ENCODE results near the gene PLA2G4D.

The PLA2G4D gene

DNA sequence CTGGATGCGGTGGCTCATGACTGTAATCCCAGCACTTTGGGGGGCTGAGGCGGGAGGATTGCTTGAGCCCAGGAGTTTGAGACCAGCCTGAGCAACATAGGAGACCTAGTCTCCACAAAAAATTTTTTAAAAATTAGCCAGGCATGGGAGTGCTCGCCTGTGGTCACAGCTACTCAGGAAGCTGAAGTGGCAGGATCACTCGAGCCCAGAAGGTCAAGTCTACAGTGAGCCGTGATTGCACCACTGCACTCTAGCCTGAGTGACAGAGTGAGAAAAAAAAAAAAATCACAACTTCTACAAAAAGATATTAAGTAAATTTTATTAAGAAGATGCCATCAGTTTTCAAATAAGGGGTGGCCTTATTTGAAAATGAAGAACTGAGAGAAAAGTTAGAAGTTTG lies 11.9 kb upstream of the PLA2G4D start:
- no peaks in the 10 kb centered on the region for H3K9me3 ChIP-seq (ENCODE audit: control insufficient read depth, insufficient read depth, low read length)
- H3K27me3 ChIP-seq (ENCODE audit: control insufficient read depth, low read length): 0 out of 2 replicates have a peak, but pooled peaks cover 2% of the 10 kb centered on the region
- H3K36me3 ChIP-seq (ENCODE audit: control insufficient read depth, low read length): no peaks in the 10 kb centered on the region
- no peaks in the 10 kb centered on the region for H3K9me2 ChIP-seq (replicated peaks; ENCODE audit: control insufficient read depth, low read length)
- H3K27ac ChIP-seq (ENCODE audit: low read depth, low read length): no peak overlapping the region
- no peaks in the 10 kb centered on the region for H3K79me2 ChIP-seq (ENCODE audit: control insufficient read depth, low read length)
- TF ChIP-seq EZH2phosphoT487 (IDR thresholded peaks at IDR 0.05; ENCODE audit: borderline replicate concordance, low read length): no peak
- TF ChIP-seq, protein P1, sequence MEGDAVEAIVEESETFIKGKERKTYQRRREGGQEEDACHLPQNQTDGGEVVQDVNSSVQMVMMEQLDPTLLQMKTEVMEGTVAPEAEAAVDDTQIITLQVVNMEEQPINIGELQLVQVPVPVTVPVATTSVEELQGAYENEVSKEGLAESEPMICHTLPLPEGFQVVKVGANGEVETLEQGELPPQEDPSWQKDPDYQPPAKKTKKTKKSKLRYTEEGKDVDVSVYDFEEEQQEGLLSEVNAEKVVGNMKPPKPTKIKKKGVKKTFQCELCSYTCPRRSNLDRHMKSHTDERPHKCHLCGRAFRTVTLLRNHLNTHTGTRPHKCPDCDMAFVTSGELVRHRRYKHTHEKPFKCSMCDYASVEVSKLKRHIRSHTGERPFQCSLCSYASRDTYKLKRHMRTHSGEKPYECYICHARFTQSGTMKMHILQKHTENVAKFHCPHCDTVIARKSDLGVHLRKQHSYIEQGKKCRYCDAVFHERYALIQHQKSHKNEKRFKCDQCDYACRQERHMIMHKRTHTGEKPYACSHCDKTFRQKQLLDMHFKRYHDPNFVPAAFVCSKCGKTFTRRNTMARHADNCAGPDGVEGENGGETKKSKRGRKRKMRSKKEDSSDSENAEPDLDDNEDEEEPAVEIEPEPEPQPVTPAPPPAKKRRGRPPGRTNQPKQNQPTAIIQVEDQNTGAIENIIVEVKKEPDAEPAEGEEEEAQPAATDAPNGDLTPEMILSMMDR (IDR thresholded peaks at IDR 0.05; ENCODE audit: low read depth, low read length, poor library complexity, severe bottlenecking): no peak
- H4K20me1 ChIP-seq (ENCODE audit: control insufficient read depth, insufficient read depth, low read depth, low read length): no peaks in the 10 kb centered on the region
- no peak overlapping the region for H3K4me3 ChIP-seq (ENCODE audit: low read length)
- peaks cover 28% of the 10 kb centered on the region for H3K4me1 ChIP-seq (ENCODE audit: control insufficient read depth, low read length)
- no peak overlapping the region for H3K4me2 ChIP-seq (ENCODE audit: low read length)
- H3F3A ChIP-seq (ENCODE audit: control insufficient read depth, insufficient read depth): no peaks in the 10 kb centered on the region

DNA sequence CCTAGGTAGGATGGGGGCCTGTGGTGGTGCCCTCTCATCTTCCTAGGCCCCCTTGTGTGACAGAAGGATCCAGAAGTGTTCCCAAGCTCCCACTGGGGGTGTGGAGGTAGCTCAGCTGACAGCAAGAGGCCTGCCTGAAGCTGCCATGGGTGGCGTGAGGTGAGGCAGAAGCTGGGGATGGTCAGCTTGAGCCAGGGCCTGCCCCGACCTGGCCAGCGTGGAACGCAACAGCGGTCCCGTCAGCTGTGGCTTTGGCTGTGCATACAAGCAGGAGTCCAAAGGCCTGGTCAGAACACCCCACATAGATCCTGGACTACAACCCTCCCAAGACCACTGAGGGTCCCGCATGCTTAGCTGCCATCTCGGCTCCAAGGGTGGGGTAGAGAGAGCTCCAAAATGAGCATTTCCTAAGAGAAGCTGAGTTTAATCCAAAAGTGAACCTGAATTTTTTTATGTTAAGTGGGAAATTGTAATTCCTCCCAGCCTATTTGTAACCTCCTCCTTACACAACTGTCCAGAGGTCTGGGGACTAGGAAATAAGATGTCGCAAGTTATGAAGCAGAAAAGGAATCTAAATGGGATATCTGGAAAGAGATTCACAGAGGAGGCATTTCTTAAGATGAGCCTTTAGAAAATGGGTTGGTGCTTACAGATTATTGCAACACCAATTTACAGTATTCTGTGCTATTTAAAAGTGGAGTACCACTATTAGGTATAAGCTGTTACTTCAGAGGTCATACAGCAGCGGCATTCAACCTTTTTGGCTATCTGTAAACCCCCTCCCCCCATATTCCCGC lies 9.9 kb upstream of the PLA2G4D start:
- 0 out of 2 replicates have a peak, but pooled peaks cover 2% of the 10 kb centered on the region for H3K27me3 ChIP-seq (ENCODE audit: control insufficient read depth, low read length)
- H3K9me3 ChIP-seq (ENCODE audit: control insufficient read depth, insufficient read depth, low read length): no peaks in the 10 kb centered on the region
- no peaks in the 10 kb centered on the region for H3K36me3 ChIP-seq (ENCODE audit: control insufficient read depth, low read length)
- no peaks in the 10 kb centered on the region for H3K79me2 ChIP-seq (ENCODE audit: control insufficient read depth, low read length)
- H3K9me2 ChIP-seq (replicated peaks; ENCODE audit: control insufficient read depth, low read length): no peaks in the 10 kb centered on the region
- no peak for TF ChIP-seq EZH2phosphoT487 (IDR thresholded peaks at IDR 0.05; ENCODE audit: borderline replicate concordance, low read length)
- H3K4me3 ChIP-seq (ENCODE audit: low read length): no peak overlapping the region
- H3K27ac ChIP-seq (ENCODE audit: low read depth, low read length): no peak overlapping the region
- H4K20me1 ChIP-seq (ENCODE audit: control insufficient read depth, insufficient read depth, low read depth, low read length): no peaks in the 10 kb centered on the region
- peaks cover 27% of the 10 kb centered on the region for H3K4me1 ChIP-seq (ENCODE audit: control insufficient read depth, low read length)
- no peak overlapping the region for H3K4me2 ChIP-seq (ENCODE audit: low read length)
- no peaks in the 10 kb centered on the region for H3F3A ChIP-seq (ENCODE audit: control insufficient read depth, insufficient read depth)

DNA sequence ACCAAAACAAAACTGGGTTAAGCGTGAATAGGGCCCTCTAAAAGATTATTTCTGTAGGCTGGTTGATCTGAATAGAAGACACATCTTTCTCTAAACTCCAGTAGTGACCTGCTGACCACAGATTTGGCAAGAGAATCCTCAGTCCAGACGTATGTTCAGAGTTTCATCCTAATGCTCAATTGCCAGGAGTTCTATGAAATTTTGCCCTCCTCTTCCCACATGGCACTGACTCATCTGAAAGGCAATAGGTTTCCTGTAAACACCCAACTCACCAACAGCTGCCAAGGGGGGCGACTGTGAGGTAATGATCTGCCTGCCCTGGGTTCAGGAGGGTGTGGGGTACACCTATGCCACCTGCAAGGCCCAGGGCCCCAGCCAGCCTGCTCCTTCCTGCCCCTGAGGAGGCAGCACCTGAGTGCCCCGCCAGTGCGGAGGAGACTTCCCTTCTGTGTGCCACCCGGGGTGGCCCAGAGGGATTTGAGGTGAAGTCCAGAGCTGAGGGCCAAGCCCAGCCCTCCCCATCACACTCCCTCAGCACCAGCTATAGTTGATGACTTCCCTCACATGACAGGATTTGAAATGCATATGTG lies 8.4 kb upstream of the PLA2G4D start:
- no peaks in the 10 kb centered on the region for H3K36me3 ChIP-seq (ENCODE audit: control insufficient read depth, low read length)
- H3K4me2 ChIP-seq (ENCODE audit: low read length): no peak overlapping the region
- no peaks in the 10 kb centered on the region for H3K79me2 ChIP-seq (ENCODE audit: control insufficient read depth, low read length)
- H3K4me3 ChIP-seq (ENCODE audit: low read length): no peak overlapping the region
- no peaks in the 10 kb centered on the region for H3F3A ChIP-seq (ENCODE audit: control insufficient read depth, insufficient read depth)
- no peaks in the 10 kb centered on the region for H4K20me1 ChIP-seq (ENCODE audit: control insufficient read depth, insufficient read depth, low read depth, low read length)
- peaks cover 2% of the 10 kb centered on the region for H3K27me3 ChIP-seq (ENCODE audit: control insufficient read depth, low read length)
- no peaks in the 10 kb centered on the region for H3K9me3 ChIP-seq (ENCODE audit: control insufficient read depth, insufficient read depth, low read length)
- peaks cover 11% of the 10 kb centered on the region for H3K4me1 ChIP-seq (ENCODE audit: control insufficient read depth, low read length)
- TF ChIP-seq, protein P1 (IDR thresholded peaks at IDR 0.05; ENCODE audit: low read depth, low read length, poor library complexity, severe bottlenecking): no peak
- TF ChIP-seq EZH2phosphoT487 (IDR thresholded peaks at IDR 0.05; ENCODE audit: borderline replicate concordance, low read length): no peak
- H3K27ac ChIP-seq (ENCODE audit: low read depth, low read length): no peak overlapping the region
- H3K9me2 ChIP-seq (replicated peaks; ENCODE audit: control insufficient read depth, low read length): no peaks in the 10 kb centered on the region

DNA sequence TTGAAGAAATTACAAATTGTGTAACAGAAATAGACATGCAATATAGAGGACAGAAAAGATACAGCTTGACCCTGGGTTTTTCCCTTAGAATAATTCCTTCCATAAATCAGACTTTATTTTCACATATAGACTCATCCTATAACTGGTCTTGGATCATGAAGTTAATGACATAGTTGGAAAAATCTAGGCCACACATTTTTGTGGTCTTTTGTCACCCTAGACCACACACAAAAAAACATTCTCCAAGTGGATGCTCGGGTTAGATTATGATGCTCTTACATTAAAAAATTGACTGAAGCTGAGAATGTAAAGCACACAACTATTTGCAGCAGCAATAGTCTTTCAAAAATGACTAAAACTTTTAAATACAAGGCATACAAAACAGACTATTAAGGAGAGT lies 7.5 kb upstream of the PLA2G4D start:
- Histone ChIP-seq H3K4me2 (ENCODE audit: low read length) (no peak overlapping the region), H3K27ac (ENCODE audit: low read depth, low read length) (no peak overlapping the region), H3K36me3 (ENCODE audit: control insufficient read depth, low read length) (no peaks in the 10 kb centered on the region), H3K9me3 (ENCODE audit: control insufficient read depth, insufficient read depth, low read length) (no peaks in the 10 kb centered on the region), H4K20me1 (ENCODE audit: control insufficient read depth, insufficient read depth, low read depth, low read length) (no peaks in the 10 kb centered on the region), H3F3A (ENCODE audit: control insufficient read depth, insufficient read depth) (no peaks in the 10 kb centered on the region), H3K9me2 (replicated peaks; ENCODE audit: control insufficient read depth, low read length) (no peaks in the 10 kb centered on the region), H3K27me3 (ENCODE audit: control insufficient read depth, low read length) (peaks cover 7% of the 10 kb centered on the region), H3K4me1 (ENCODE audit: control insufficient read depth, low read length) (peaks cover 5% of the 10 kb centered on the region), H3K79me2 (ENCODE audit: control insufficient read depth, low read length) (no peaks in the 10 kb centered on the region), H3K4me3 (ENCODE audit: low read length) (no peak overlapping the region)
- TF ChIP-seq, protein P1 (IDR thresholded peaks at IDR 0.05; ENCODE audit: low read depth, low read length, poor library complexity, severe bottlenecking): no peak
- TF ChIP-seq EZH2phosphoT487 (IDR thresholded peaks at IDR 0.05; ENCODE audit: borderline replicate concordance, low read length): no peak
